Hematopoietic multipotent progenitor cell treated with erythropoietin and hydrocortisone succinate and interleukin-3 and kit ligand, for 15 days (in vitro differentiated cells): ENCODE results near the gene RREB1.
A peak's percentile ranks its signal among the peaks of the same experiment; 100 is the strongest.

ENCODE experiments used
- DNase-seq: peaks from one replicate; pipeline ENCODE4 v3.0.0-alpha.2; 2015; ENCODE audit warnings: low spot score

The RREB1 gene

GRCh38 chr6:7194657-7195056 is 86.9 kb downstream of the RREB1 start:
- DNase-seq = no peak

DNA sequence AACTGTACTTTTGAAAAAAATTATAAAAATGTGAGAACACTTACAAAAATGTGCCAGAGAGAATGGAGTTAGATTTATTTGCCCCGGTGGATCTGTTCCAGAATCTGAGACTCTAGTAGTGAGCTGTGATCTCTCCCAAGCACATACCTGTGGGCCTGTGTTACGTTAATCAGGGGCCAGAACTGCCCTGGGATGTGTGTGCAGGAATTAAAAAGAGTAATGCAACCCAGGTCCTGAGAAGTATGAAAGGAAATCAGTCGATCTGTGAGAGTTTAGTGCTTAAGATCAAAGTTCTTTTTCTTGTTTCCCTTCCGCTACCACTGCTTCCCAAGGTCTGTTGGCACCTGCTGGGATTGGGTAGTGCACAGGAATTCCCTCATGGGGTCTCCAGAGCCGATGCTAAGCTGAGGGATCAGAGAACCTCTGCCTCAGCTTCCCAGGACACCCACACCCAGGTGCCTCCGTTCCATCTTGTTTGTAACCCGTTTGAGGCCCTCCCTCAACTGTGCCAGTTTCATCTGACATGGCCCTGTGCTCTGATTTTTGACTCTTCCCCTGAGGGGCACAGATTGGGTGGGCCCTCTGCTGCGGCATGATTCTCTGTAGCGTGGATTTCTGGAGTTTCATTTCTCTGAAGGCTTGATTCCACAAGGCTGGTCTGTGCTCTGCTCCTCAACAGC is 87.7 kb downstream of the RREB1 start:
- DNase-seq = no peak

DNA sequence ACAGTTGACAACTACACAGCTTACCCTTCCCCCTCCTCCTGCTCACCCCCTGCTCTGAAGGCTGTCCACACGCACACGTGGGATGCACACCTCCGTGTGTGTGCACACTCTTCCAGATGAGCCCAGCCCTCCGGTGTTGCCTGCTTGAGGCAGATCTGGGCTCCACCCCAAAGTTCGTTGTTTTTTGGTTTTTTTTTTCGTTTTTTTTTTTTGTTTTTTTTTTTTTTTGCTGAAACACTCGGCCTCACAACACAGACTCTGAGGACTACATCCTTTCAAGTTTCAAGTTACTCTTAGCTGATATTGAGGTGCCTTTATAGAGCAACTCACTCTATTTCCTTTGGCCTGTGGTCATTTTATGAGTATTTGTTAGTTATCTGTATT is 88.2 kb downstream of the RREB1 start:
- DNase-seq = peak; percentile 55

DNA sequence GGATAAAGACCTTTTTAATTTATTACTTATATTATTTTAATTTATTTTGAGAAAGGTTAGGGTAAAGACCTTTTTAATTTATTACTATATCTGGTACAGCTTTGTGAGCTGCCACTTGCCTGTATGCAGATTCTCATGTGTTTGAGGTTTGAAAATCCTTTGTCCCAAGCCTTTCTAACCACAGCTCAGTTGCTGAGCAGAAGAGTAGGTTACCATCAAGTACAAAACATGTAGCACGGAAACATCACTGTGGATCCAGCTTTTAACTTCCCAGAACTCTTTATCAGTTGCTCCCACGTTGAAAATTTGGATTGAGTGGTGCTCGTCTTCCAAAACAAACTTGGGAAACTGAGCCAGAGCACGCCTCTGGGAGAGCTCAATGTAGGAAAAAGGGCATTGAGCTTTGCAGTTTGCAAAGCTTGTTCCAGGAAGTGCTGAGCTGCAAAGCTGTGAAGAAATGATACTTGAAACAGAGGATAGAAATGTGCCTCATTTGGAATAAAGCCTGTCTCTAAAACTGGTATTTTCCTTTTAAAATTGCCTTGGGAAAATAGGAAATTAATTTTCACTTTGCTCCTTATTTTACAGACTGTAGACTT is 89.0 kb downstream of the RREB1 start:
- no peak for DNase-seq

DNA sequence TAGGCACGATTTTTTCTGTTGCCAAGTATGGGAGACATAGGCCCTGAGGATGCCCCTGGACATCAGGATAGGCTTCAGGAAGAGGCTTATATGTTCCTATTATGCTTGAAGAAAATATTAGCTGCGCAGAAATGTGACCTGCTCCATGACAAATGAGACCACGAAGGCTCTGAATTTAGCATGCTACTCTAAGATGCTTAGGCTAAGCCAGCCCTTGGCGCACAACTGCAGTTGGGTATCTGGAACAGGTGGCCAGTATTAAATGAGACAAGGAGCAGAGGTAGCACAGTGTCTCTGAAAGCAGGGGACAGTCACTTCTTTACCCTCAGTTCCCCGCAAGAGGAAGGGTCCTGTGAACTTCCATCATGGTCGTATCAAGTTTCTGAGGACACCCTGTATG is 90.0 kb downstream of the RREB1 start:
- DNase-seq = no peak

DNA sequence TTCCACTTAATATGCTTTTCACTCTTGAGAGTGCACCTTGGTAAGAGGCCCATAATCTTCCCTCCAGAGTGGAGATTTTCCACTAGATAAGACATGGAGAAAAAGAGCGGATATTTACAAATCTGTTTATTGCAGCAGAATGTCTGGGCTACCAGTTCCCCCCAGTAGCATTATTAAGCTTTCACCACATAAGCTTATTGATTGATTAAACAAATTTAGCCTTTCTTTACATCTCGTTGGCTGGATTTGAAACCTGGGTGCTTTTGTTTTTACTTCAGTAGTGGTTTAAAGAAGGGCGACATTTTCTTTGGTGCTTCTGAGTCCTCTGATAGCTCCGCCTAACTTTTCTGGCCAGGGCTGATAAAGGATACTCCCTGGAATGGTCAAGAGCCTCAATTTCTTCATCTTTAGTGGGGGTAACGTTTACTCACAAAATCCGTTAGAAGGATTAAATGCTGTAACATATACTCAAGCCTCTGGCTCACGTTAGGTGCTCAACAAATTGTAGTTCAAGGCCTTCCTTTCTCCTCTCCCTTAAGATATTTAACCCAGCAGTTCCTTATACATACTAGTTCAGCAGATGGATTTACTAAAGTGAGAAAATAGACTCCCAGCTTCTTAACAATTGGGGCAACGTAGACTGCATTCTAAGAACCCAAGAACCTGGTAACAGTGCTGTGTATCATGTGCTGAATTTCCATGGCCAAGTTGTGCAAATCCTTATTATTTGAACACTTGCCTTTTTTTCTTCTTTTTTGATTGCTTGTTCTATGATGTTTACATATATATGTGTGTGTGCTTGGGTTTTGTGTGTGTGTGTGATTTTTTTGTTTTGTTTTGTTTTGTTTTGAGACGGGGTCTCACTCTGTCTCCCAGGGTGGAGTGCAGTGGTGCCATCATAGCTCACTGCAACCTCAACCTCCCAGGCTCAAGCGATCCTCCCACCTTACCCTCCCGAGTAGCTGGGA is 91.4 kb downstream of the RREB1 start:
- peak; percentile 85 for DNase-seq

DNA sequence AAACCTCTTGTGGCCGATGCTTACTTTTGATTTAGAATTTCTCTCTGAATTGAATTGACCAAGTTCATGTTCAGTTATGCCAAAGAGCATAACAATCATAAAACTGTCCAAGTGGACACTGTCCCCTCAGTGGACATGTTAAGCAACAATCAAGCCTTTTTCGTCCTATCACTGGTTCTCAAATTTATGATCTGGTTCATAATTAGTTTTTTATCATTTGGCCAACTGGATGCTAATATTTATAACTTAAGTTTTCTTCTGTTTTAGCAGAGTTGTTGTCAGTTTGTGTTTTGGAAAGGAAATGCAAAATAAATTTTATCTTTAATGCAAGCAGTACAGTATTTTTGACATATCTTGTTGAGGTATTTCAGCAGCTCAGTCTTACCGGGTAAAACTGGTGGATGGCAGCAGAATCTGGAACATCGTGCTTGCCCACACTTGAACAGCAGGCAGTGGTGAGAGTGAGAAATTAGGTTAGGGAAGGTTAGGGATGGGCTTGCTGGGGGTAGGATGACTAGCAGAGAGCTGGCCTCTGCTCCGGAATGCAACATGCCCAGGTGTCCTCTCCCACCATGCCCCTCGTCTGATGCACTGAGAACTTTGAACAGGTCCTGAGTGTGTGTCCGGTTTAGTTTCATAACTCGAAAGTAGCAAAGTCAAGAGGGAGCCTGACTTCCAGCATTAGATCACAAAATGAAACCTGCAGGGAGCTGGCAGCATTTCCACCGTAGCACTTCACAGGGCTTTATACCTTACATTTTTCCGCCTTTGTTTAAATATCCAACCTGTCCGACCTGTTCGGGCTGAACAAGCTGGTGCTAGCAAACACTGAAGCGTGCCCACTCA is 93.1 kb downstream of the RREB1 start:
- DNase-seq = peak; percentile 27

DNA sequence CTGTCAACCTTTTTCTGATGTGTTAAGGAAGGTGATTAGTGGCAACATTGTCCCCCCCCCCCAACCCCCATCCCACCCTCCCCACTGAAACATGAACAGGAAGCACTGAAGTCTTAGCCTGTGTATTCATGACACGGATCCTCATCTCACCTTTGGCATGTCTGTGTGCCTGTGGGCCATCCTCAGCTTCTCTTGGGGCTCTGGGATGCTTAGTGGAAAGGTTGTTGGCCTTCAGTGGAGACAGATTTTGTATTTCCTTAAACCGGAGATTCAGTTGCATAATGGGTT is 93.6 kb downstream of the RREB1 start:
- no peak for DNase-seq

GRCh38 chr6:7201732-7202541 is 94.2 kb downstream of the RREB1 start:
- peak; percentile 61 for DNase-seq

DNA sequence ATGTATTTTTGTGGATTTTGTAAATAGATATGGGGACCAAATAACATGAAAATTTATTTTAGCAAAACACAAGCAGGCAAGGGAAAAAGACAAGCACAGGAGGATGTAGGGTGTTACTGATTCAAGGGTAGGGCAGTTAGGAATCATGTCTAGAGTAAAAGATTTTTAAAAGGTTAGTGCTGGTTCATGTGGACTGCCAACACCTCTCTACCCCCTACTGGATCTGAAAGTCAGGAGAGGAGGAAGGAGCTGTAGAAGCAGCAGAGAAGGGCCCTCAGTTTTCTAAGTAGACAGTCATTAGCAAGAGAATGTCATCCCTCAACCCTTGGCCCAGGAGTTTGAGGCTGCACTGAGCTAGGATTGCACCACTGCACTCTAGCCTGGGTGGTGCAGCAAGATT is 95.2 kb downstream of the RREB1 start:
- no peak for DNase-seq

DNA sequence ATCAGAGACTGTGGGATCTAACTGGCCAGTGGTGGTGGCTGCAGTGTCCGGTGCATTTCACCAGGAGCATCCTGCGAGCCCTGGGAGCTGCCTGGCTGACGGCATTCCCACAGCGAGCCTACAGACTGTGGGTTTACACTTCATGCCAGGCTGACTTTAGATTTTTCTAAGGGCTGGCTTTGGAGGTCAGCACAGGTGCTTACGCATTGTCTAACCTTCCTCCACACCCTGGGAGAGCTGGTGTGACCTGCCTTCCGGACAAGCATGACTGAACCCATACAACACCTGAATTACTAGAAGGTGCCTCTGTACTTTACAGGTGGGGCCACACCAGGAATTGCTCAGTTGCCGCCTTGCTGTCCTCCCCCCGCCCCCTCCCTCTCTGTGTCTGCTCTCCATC is 96.2 kb downstream of the RREB1 start:
- DNase-seq = no peak

GRCh38 chr6:7204726-7205125 is 97.0 kb downstream of the RREB1 start:
- no peak for DNase-seq

- no peak for DNase-seq
Measured at GRCh38 chr6:7207720-7208119, 100.0 kb downstream of the RREB1 start.

DNA sequence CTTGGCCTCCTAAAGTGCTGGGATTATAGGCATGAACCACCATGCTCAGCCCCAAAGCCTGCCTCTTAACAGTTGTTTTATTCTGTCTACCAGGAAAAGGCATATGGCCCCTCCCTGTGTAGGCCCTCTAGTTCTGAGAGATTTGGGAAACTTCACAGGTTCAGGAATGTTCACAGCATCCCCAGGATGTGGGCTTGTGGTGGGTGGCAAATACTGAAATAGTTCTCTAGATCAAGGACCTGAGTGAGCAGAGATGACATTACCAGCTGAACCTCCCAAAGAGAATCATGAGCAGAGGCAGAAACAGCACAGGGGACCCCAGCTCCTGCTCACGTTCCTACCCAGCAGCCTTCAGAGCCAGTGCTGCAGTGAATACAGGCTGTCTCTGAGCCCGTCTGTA is 105.7 kb downstream of the RREB1 start:
- DNase-seq = no peak

GRCh38 chr6:7214468-7214867 is 106.7 kb downstream of the RREB1 start:
- no peak for DNase-seq

GRCh38 chr6:7215131-7215530 is 107.4 kb downstream of the RREB1 start:
- no peak for DNase-seq

GRCh38 chr6:7215798-7216231 is 108.1 kb downstream of the RREB1 start:
- DNase-seq = no peak

DNA sequence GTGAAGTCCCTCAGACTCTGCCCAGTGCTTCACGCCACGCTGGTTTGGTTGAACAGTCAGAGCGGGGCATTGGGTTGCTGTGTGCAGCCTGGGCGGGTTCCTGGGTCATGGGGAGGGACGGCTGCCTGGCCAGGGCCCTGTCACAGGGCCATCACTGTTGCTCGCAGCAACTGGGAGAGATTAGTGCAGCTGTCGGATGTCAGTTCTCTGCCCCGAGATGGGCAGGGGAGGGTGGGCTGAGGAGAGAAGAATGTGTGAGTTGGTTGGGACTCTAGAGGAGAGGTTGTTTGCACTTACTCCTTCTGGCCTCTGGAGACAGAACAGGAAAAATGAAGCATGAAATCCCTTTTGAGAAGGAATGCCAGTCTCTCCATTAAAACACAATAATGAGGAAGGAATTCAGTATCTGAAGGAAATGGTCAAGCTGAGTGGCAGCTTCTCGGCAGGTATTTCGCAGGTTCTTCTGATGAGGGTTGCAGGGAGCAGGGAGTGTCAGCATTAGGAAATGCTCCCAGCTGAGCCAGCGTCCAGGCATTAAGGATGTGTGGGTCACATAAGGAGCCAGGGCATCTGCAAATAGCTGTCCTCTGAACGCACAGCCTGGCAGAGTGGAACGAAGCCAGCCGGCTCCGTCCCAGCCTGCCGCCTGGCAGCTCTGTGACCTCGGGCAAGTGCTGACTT is 109.3 kb downstream of the RREB1 start:
- DNase-seq = no peak

DNA sequence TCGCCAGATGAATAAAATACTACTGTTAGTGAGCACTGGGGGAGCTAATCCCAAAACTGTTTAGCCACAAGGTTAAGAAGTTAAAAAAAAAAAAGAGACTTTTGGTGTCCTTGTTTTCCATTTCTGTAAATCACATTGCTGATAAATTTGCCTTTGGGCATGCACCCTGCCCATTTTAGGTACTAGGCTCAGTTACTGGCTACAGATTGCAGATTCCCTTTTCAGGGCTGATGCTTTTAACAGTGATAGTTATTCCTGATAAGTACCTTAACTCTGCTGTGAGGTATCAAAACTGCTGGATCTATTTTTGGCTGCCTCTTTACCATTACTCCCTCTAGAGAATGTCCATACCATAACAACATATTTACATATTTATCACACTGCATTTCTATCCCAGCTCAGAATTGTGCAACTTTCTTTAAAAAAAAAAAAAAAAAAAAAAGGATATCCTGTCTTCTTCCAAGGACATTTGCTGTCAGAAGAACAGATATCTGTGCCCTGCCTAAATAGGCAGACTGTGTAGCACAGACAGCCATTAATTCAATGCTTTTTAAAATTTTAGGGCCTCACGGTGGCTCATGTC is 110.7 kb downstream of the RREB1 start:
- DNase-seq = no peak

DNA sequence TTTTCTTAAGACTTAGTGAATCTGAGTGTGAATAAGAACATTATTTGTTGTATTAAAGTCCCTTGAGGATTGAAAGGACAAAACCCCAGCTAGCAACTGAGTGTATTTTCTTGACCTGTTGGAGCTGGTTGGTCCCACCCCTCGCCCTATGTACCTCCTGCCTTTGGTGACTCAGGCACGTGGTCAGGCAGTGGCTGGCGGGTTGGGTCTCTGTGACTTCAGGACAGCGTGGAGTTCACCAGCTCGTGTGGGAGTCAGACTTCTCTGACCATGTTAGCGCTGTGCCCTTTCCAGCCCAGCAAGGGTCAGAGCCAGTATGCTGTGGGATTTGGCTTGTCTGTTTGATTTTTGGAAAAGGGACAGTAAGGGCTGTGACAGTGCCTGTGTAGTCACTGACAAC is 111.5 kb downstream of the RREB1 start:
- DNase-seq = no peak
